Measurements from ENCODE around the gene HABP2.

GRCh38 chr10:113613977-113614690 lies 61.3 kb downstream of the HABP2 start:
- TF ChIP-seq CTCF (IDR thresholded peaks at IDR 0.05) (no peak), POLR2A (IDR thresholded peaks at IDR 0.05) (no peak)

Measured in gastroesophageal sphincter (tissue), 3 donors.